Activated T-helper 9 cell treated with anti-CD3 and anti-CD28 coated beads, Interleukin-2, amount 50 U/mL, for 16 hours (primary cell): ENCODE results near the gene GZF1.

ENCODE experiments used
- DNase-seq: peaks from one replicate; pipeline ENCODE4 v3.0.0-alpha.2; 2020; ENCODE audit warnings: low read depth

GZF1 gene

GRCh38 chr20:23370274-23370673 is 8.3 kb downstream of the GZF1 start:
- no peak for DNase-seq

GRCh38 chr20:23370873-23371272 is 8.9 kb downstream of the GZF1 start:
- no peak for DNase-seq

DNA sequence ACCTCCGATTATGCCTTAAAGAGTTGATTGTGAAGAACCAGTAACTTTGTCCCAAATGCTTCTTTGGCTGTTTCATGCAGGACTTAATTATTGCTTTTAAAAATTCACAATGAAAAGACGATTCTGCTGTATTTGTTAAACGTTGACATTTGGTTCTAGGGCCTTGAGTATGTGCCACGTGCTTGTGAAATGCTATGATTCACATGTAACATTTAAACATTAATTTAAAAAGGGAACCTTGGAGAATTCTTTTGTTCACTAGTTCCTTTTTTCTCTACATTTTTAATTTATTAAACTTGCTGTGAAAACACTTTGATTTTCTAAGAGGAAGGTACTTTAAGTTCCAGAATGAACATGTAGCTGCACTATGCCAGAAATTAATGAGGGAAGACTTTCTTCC is 9.5 kb downstream of the GZF1 start:
- no peak for DNase-seq

DNA sequence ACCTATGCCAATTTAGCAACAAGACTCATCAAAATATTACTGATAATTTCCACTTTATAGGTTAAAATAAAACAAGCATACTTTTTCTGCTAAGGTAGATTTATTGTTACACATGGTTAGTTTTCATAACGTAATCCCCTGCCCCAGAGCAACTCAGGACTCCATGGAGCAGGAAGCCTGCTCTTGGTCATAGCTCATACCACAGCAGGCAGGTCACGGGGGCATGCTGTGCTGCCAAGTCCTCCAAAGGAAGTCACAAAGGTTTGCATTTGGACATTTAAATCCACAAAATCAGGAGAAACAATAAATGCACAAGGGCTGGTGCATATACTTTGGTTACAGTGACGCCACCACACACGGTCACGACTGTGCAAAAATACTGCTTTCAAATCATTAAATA is 12.5 kb downstream of the GZF1 start:
- DNase-seq, result no peak

- DNase-seq, result no peak
Observed at GRCh38 chr20:23375827-23376226, 13.8 kb downstream of the GZF1 start.

DNA sequence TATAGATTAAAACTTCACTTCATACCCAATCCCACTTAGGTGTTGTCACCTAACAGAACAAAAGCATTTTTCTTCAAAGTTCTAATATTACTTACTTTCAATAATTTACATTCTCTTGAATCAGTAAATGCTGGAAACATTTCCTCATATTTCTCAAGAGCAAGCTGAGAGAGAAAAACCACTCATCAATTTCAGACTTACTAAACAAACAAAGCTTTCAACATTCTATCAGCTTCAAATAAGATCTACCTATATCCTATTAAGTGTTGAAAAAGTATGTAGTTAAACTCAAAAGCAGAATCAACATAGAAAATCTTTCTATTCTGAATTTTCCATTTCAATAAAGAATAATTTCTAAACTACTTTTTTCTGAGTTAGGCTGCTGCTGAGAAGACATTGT is 17.8 kb downstream of the GZF1 start:
- DNase-seq, result no peak

GRCh38 chr20:23381876-23382275 is 19.9 kb downstream of the GZF1 start:
- DNase-seq, result no peak

- no peak for DNase-seq
Observed at GRCh38 chr20:23386304-23387117, 24.5 kb downstream of the GZF1 start.

DNA sequence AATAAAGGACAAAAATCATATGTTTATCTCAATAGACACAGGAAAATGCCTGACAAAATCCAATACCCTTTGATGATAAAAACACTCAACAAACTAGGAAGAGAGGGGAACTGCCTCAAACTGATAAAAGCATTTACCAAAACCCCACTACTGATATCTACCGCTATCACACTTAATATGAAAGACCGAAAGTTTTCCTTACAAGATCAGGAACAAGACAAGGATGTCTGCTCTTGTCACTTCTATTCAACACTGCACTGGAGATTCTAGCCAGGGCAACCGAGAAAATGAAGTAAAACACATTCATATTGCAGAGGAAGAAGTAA is 25.1 kb downstream of the GZF1 start:
- no peak for DNase-seq

DNA sequence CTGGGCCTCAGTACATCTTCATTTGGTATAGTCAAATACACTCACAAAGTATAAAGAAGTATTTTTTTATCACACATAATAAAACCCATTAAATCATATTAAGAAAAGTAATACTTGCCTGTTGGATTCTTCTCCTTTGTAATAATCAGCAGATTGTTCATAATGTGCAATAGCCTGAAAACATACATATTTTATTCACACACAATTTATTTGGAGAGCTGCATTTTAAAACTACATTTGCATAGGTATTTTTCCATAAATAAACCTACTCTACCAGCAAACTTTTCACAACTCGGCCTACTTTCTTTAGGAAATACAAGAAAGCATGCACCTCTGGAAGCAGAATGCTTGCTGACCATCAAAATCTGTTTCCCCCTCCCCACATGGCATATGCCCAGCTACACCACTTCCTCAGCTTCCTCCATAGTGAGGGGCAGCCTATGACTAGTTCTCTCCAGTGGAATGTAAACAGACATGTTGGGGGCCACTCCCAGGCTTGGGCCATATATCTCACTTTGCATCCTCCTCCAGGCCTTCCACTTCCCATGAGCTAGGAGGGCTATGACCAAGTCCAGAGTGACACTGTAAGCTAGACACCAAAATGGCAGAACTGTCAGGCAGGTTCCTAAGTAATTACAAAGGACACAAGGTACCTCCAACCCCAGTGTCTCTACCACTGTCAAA is 28.3 kb downstream of the GZF1 start:
- DNase-seq, result no peak

- no peak for DNase-seq
Observed at GRCh38 chr20:23391707-23392310, 29.8 kb downstream of the GZF1 start.

- no peak for DNase-seq
Observed at GRCh38 chr20:23393996-23394775, 32.2 kb downstream of the GZF1 start.

- no peak for DNase-seq
Observed at GRCh38 chr20:23396950-23397627, 35.1 kb downstream of the GZF1 start.

GRCh38 chr20:23397961-23398360 is 36.0 kb downstream of the GZF1 start:
- DNase-seq, result no peak

- no peak for DNase-seq
Observed at GRCh38 chr20:23399568-23400241, 37.7 kb downstream of the GZF1 start.

DNA sequence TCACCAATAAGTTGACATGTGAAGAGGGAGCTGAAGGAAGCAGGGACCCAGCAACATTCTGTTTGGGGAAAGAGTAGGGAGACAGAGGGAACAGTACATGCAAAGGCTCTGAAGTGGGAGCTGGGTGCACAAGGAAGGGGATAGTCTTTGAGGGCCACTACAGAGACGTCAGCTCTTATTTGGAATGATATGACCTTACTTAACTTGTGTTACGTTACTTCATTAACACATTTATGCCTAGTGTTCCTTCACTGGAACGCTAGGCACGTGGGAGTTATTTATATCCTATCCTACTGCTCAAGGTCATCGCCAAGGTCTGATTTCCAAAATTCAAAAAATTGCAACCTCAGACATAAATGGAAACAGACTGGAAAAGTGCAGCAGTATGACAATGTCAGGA is 39.1 kb downstream of the GZF1 start:
- DNase-seq, result no peak

DNA sequence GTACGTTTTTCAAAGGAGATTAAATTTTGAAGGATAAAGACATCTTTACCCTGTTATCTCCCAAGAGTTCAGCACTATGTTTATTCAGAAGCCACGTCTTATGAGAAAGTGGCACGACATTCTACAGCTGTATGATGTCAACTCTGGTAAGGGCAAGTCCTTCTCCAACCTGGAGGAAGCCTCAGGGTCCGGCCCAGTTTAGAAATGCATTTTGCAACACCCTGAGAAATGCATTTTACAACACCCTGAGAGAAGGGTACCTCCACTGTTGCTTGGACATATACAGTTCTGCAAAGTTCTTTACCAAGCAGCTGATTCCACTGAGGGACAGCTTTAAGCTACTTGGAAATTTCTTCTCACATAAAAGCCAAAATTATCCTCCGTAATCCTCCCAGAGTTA is 41.8 kb downstream of the GZF1 start:
- DNase-seq, result no peak

DNA sequence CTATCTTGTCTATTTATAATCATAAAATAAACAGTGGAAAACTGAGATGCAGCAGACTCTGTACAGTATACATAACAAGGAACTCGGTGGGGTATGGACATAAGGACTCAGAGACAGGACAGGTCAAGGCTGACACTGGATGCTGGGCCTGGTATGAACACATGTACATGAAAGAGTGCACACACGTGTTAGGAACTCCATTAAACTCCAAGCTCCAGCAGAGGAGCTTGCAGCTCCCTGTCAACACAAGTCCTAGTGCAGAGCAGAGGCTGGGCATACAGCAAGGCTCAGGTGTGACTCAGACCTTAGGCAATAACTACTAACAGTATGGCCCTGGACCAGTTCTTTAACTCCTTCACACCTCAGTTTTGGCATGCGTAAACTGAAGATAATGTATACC is 42.2 kb downstream of the GZF1 start:
- no peak for DNase-seq

DNA sequence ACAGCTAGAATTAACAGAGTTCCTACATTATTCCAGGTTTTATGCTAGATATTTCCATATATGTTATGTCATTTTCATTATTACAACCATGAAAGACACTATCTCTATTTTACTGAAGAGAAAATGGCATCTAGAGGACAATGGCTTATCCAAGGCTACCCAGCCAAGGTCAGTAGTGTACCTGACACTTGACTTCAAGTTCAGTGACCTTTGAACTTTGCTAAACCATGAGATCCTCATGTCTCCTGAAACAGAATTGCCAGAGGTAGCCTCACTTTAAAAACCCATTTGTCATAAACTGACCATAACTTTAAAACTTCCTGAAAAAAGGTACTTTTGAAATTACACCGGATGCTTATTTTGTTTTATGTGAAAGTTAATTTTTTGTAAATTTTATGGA is 44.9 kb downstream of the GZF1 start:
- DNase-seq, result no peak

GRCh38 chr20:23407781-23408464 is 45.9 kb downstream of the GZF1 start:
- DNase-seq, result no peak

DNA sequence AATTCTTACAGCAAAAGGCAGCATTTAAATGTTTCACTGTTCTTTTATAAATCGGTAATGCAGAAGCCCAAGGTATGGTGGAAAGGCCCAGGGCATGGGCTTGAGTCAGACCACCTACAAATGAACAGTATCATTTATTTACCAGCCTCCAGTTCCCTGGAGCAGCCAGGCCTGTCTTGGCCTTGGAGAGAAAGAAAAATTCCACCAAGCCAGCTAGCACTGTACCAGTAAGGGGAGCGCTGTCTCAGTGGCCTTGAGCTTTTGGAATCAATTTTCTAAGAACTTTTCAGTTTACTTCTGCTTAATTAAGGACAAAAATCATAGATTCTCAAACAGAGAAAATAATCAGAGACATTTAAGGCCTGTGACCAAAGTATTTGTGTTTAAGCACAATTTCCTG is 47.0 kb downstream of the GZF1 start:
- no peak for DNase-seq
